Neural progenitor cell (in vitro differentiated cells): Measurements from ENCODE around the gene SMC4.

Experiments used
- CTCF ChIP-seq: fragments of 200-600 bp; sonication (generic); IDR thresholded peaks from 2 replicates; pipeline ENCODE4 v1.5.1; 2017; ENCODE audit warnings: antibody characterized with exemption, mild to moderate bottlenecking
- EZH2 ChIP-seq: fragments of 200-600 bp; sonication (generic); IDR thresholded peaks from 2 replicates; pipeline ENCODE4 v1.6.1; 2017; ENCODE audit warnings: antibody characterized with exemption, mild to moderate bottlenecking, moderate library complexity

DNA sequence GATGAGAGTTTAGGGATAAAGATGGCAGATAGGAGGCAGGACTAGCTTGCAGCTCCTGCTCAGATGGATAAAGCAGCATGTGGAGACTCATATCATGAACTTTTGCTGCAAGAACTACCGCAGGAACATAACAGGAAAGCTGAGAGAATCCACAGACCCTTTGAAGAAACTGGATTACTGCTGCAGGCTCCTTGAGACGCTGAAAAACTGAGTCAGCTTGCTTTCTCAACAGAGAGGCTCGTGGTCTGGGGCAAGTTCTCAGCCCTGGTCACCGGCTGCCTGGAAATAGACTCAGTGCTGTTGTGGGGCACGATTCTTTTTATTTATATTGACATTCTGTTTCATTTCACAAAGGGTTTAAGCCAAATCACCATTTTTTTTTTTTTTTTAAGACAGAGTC is 78.9 kb downstream of the SMC4 start:
- TF ChIP-seq CTCF (no peak), EZH2 (no peak)
